Activated CD4-positive, alpha-beta T cell treated with anti-CD3 and anti-CD28 coated beads, Interleukin-10, Interleukin-2, amounts not matched to agents 100 ng/mL and 50 ng/mL, durations not matched to agents 16 hours and 8 hours (primary cell): ENCODE measurements around the gene CRHBP.
"Not testable (repeated sequence)": the region's sequence is repeated elsewhere in the genome, so short reads cannot be mapped to it uniquely, and the experiment has no call there.

ENCODE experiments used
- DNase-seq: peaks from one replicate; pipeline ENCODE4 v3.0.0-alpha.2; 2020

Gene CRHBP

DNA sequence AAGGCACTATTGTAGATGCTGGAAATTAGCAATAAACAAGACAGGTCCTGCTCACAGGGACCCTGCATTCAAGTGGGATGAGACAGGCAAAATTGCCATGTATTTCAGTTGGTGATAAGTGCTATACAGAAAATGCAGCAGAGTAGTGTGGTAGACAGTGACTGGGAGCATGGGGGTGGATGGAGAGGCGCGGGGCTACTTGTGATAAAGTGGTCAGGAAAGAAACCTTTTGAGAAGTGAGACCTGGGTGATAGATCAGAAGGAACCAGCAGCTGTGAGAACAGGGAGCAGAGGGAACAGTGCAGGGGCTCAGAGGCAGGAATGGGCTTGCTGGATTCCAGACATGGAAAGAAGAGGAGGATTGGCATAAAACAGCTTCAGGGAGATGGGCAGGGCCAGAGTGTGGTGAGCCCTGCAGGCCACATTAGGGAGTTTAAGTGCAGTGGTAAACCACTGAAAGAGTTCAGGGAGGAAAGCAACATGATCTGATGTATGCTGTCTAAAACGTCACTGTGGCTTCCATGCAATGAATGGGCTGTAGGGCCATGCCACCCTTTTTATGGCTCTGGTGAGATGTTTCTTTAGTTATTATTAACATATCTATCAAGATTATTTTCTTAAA, 7.3 kb downstream of the CRHBP start:
- DNase-seq = peak; percentile 53

DNA sequence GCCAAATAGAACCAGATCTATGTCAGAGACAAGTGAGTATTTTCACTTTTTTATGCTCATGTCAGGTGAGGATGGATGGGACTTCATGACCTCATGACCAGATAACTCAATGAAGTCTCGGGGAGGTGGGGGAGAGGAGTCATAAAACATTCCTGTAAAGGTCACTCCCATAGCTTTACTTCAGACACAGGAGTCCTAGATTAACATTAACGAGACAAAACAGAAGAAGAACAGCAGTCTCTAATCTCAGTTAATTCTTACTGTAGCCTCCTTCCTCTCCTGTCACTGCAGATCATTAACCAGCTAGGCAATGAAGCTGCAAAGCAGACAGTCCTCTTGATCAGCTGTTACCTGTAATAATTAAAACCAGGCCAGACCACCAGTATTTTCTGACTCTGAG, 11.2 kb downstream of the CRHBP start:
- DNase-seq = no peak

DNA sequence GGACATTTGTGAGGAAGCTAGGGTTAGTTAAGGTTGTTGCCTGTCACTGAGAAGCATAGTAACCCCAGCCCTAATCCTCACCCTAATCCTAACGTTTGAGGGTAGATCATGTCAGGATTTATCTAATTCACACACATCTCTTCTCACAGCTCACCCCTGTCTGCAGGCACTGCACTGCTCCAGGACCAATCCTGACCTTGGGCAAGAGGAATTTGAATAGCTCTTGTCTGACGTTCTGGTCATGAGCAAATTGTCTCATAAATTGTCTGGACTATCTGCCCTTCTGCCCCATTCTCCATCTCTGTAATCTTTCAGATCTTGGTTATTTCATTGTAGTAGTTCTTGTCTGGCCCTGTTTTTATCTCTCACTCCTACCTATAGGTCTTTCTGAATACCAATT, 18.7 kb downstream of the CRHBP start:
- DNase-seq = no peak

DNA sequence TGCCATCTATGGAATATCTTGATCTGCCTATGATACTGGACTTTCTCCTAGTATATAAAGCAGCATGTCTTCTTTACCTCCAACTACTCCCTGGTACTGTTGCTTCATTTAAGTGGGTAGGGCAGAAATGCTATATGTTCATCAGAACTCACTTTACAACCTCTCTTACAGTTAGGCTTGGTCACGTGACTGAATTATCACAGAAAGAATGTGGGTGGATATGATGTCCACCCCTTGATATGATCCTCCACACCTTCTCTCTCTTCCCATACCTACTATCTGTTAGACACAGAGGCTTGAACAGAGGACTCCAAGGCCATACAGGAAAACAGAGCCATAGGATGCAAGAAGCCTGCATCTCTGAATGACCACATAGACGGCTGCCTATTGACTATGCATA, 19.8 kb downstream of the CRHBP start:
- DNase-seq = no peak

DNA sequence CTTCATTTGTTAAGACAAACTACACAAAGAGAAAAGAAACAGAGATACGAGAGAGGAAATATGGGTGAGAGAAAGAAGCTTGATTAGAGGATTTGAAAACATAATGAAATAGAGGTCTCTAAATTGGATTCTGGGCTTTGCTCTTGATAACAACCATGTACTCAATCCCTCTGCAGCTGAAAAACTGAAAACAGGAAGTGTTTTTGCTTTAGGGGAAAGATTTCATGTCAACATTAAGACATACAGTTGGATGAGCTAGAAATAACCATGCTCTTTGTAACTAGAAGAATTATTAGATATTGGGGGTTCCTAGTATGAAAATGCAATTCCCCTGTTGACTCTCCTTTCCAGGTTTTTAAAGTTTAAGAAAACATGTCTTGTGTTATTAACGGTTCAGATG, 21.9 kb downstream of the CRHBP start:
- DNase-seq = no peak

DNA sequence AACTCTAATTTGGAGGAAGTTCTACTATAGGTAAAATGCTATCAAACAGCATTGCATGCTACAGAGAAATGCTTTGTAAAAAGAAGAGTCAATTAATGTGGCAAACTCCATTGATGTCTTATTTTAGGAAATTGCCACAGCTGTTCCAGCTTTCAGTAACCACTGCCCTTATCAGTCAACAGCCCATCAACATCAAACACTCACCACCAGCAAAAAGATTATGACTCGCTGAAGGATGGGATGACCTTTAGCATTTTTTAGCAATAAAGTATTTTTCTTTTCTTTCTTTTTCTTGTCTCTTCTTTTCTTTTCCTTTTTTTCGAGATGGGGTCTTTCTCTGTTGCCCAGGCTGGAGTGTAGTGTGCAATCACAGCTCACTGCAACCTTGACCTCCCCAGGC, 26.0 kb downstream of the CRHBP start:
- DNase-seq = no peak

DNA sequence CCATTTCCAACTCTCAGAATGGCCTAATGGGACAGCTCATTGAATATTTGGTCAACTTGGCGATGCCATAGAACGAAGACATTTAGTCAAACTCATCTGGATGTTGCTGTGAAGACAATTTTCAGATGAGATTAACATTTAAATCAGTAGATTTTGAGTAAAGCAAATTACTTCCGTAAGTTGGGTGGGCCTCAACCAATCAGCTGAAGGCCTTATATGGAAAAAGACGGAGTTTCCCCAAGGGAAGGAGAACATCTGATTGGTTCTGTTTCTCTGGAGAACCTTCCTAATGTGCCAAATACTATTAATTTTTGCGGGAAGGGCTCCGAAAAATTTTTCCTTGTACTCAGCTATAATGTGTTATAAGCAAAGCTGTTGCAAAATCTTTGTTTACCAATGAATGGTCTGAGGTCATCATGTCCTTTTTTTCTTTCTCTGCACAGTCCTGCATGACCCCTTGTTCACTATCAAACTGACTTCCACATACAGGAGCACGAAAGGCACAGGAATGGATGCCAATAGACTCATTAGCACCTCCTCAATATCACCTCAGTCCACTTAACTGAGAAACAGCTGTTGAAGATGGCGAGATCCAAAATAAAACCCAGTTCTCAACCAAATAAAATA, 27.8 kb downstream of the CRHBP start:
- no peak for DNase-seq

DNA sequence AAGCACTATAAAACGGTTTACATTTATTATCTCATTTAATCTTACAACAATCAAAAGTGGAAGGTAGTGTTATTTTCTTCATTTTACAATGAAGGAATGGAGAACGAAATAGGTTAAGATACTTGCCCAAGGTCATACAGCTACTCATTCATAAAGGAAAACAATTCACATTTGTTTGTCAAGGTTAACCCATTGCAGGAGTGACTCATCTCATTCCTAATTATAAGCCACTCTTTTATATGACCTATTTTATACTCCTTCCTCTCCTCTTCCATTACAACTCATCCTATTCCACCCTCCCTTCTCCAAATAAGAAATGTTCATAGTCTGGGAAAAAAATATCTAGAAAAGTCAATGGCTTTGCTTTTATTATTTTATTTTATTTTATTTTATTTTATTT, 29.6 kb downstream of the CRHBP start:
- DNase-seq = no peak

DNA sequence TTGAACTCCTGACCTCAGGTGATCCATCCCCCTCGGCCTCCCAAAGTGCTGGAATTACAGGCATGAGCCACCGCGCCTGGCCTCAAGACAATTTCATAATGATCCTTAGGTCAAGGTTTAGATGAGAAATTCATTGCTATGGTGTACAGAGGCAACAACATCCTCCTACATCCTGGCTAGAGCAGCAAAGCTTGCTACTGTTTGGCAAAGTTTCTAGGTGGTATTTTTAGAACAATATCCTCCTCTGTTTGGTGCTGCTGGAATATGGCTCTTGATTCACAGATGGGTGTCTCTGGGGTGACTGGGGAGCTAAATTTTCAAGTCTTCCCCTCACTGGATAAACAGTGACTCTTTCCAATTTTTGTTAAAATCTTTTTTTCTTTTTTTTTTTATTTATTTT, 30.6 kb downstream of the CRHBP start:
- DNase-seq = no peak

DNA sequence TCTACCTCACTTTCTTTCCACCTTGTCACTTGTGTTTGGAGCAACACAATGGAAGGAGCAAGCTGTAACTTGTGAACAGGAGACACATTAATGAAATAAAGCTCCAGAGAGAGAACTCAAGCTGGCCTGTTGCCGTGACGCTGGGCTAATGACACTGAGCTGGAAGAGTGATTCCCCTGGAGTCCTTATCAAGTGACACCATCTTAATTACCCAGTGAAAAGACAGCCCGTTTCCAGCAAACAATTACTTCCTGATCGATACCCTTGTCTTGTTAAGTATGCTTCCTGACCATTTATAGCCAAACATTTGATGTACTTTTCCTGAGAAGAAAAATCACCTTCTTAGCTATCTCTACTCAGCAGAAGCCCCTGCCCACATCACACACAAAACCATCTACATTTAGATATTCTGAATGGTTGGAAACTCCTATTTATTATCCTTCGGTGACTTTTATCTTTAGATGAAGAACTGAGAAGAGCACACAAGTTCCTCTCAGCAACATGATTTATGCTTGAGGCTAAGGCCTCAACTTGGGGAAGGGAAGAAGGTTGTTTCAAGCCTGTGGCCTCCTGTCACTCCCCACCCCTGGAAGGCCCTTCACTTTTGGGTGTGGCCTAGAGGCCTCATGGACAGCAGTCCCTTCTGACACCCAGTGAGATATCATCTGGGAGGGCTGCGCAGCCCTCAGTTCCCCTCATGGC, 34.1 kb downstream of the CRHBP start:
- DNase-seq = no peak

DNA sequence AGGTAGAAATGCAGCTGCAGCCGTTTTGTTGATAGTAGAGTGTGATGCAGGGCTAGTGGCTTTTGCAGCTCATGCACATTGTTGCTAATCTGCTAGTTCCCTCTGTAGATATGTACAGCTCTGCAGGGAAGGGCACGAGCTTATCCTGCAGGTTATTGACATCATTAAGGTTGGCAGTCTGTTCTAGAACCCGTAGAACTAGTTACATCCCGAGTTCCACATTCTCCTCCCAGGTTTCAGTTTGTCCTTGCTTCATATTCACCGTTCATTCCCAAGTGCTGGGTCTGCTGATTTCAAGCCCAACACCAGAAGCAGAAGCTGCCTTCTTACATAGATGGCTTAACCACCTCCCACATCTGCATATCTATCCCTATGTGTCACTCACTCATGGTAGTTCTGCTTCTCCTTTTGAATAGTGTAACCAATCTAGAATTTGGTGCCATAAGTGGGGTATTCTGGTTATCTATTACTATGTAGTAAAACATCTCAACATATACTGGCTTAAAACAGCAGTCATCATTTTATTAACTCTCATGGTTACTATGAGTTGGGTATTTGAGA, 38.1 kb downstream of the CRHBP start:
- DNase-seq = no peak

DNA sequence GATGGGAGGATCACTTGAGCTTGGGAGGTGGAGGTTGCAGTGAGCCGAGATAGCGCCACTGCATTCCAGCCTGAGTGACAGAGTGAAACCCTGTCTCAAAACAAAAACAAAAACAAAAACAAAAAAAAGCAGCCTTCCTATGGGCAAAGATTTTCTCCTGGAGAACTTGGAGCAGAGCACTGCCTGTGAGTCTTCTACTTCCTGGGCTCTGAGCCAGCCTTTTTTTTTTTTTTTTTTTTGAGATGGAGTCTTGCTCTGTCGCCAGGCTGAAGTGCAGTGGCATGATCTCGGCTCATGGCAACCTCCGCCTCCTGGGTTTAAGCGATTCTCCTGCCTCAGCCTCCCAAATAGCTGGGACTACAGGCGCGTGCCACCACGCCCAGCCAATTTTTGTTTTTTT, 40.6 kb downstream of the CRHBP start:
- DNase-seq = not testable (repeated sequence)

DNA sequence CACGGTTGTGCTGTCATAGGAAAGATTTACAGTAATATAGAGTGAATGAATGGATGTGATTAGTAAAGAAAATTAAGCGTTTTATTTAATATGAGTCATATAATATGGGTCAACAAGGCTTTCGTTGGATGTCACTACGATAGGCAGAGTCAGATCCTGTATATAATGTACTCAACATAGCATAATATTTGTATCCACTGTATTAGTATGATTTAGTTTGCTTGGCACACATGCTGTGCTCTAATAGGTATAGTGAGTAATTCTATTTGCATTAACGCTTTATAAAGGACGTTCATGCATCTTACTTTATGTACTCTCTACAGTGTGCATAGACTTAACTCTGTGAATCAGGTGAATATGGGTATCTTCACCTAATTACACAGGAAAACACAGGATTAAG, 41.5 kb downstream of the CRHBP start:
- no peak for DNase-seq

DNA sequence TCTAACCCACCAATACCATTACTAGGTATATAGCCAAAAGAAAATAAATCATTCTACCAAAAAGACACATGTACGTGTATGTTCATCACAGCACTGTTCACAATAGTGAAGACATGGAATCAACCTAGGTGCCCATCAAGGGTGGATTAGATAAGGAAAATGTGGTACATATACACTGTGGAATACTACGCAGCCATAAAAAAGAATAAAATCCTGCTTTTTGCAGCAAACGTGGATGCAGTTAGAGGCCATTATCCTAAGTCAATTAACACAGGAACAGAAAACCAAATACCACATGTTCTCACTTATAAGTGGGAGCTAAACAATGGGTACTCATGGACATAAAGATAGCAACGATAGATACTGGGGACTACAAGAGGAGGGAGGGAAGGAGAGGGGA, 45.4 kb downstream of the CRHBP start:
- DNase-seq = not testable (repeated sequence)

DNA sequence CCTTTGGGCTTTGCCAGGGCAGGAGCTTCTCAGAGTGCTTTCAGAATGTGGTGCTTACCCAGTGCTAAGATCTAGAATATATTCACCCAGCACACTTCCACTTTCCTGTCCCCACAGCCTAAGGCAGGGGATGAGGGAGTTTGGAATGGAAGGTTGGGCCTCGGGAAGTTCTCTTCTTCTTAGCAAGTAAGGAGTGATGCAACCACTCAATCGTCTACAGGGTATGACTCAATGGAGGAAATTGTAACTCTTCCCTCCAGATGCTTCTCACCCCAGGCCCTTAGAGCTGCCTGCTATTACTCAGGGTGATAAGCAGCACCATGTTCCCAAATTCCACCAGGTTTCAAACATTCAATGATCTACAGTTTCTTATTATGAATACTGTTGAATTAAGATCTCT, 46.6 kb downstream of the CRHBP start:
- no peak for DNase-seq

DNA sequence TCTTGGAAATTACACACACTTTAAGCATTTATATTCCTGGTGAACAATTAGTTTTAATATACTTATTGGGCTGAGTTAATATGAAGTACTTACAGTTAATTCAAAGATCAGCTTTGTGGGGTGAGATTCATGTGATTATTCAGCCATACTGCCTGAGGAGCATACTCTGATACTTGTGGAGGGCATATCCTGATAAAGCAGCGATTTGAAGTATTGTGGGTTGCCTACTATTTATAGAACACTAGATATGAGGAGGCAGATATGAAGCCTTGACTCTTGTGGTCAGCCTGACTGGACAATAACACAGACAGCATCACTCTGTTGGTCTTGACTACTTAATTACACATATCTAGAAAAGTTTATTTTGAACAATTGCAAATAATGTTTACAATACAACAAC, 50.4 kb downstream of the CRHBP start:
- no peak for DNase-seq

DNA sequence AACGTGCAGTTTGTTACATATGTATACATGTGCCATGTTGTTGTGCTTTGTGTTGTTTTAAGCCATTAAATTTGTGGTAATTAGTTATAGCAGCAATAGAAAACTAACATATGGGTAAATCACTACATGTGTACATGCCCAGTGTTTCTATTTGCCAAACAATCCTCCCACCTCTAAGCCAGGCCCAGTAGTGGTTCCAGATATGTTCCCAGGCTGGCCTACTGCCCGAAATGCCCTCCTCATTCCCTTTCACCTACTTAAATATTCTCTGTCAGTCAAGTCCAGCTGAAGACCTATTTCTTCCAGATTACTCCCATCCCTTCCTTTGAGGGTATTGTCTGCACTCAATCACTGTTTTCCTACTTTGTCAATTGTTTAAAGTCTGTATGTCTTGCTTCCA, 53.3 kb downstream of the CRHBP start:
- no peak for DNase-seq

DNA sequence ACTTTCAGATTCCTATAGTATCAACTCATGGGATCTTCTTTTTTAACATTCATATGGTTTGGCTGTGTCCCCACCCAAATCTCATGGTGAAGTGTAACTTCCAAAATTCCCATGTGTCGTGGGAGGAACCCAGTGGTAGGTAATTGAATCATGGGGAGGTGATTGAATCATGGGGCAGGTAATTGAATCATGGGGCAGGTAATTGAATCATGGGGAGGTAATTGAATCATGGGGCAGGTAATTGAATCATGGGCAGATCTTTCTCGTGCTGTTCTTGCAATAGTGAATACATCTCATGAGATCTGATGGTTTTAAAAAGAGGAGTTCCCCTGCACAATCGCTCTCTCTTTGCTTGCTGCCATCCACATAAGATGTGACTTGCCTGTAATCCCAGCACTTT, 55.6 kb downstream of the CRHBP start:
- DNase-seq = no peak

DNA sequence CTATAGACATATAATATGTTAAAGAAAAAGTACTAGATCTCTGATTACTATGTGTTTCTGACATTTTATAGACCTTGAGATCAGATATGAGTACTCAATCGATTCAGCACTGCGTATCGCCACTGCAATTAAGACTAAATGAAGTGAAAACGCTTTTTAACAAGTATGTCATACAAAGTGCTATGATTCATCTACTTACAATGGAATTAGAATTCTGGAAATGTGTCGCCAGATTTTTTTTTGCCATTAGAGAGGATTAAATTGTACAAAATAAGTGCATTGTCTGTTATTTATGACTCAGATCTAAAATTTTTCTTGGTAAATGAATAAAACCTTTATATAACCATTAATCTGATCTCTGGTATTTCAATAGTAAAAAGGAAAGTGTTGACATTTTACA, 57.4 kb downstream of the CRHBP start:
- DNase-seq = no peak

DNA sequence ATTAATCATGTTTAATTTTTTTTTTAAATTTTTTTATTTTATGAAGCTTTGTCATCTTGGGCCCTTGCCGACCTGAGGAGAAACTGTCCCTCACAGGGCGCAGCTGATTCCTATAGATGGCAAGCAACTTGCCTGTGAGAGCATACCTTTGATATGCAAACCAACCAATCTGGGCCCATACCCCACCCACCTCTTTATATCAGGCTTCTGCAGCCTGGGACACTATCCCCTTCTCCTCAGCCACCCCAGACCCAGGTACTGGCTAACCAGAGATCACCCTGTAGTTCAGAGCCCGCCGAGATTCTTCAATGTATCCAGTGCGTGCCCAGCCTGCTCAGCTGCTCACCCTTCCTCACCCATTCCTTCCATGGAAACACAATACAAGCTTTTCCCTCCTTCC, 58.7 kb downstream of the CRHBP start:
- DNase-seq = no peak

DNA sequence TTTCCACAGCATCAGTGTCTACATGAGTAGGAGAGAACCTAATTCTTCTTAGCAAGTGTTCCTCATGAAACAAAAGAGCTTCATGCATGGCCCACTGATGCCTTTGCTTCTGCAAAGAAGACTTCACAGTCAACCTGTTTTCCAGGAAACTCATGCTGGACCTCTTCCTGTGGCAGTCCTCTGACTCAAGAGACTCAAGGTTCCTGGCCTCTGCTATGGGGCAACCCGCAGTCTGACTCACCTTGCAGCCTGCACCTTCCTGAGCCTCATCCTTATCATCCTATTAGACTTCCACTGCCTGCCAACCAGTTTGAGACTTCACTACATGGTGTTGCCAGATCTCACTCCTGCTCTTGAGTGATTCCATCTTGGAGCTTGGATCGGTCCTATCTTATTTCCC, 59.8 kb downstream of the CRHBP start:
- DNase-seq = peak; percentile 31

DNA sequence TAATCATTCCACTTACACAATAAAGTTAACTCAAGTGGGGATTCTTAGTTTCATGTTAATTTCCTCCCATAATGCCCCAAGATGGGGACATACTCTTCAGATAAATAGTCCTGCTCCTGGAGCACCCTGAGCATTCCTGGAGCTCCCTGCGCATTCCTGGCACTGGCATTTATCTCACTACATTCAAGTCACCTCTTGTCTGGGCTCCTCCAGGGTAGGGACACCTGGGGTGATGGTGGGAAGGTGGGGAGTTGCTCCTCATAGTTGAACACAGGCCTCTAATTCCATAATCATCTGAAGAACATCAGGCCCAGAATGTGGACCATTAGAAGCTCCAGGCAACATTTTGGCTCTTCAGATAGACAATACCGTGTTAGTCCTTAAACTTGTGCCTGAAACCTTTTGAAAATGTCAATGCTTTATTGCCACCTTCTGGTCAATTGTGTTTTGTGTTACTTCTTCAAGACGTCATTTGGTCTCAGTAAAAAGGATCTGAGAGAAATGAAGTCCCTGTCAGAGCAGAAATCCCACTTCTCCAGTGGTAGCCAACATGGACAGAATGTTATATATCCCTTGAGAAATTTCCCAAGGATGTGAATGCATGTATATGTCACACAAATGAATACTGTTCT, 63.2 kb downstream of the CRHBP start:
- DNase-seq = peak; percentile 36

DNA sequence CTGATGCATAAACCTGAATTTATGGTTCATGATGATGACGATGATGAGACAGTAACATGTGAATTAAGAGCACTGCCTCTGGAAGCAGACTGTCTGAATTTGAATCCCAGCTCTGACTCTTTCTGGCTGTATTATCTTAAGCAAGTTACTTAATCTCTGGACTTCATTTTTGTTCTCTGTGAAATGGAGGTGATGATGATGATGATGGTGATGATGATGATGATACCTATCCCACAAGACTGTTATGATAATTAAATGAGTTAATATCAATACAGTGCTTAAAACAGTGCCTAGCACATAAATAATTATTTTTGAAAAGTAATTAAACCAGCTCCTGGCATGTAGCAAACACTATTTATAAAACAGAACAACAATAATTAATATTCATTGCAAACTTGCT, 64.1 kb downstream of the CRHBP start:
- DNase-seq = no peak

DNA sequence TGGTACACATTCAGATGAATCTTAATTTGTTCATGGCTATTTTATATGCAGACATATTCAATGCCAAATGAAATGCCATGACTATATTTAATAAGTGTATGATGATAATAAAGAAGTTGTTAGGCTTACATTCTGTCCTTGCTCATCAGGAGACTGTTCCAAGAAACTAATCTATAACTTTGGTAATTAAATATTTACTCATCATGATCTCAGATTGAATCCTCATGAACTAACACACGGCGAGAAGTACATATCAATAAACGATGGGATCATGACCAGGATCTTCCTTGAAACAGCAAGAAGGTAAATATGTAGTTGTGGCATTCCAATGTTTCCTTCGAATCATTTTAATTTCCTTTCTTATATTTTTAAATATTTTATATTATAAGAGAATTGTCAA, 64.8 kb downstream of the CRHBP start:
- DNase-seq = no peak
